NCI-H446 treated with DMSO at 0.1 percent for 48 hours (cell line): ENCODE results near the gene RPS27L.
"Not testable (repeated sequence)": the region's sequence is repeated elsewhere in the genome, so short reads cannot be mapped to it uniquely, and the experiment has no call there.

Experiments used
- DNase-seq: peaks from one replicate; lab custom pipeline; 2025; lab: John Stamatoyannopoulos, UW

The RPS27L gene

GRCh38 chr15:63140936-63141335, 16.3 kb downstream of the RPS27L start:
- DNase-seq: no peak

GRCh38 chr15:63136742-63137141, 20.5 kb downstream of the RPS27L start:
- DNase-seq: no peak

GRCh38 chr15:63135804-63136203, 21.5 kb downstream of the RPS27L start:
- no peak for DNase-seq

- no peak for DNase-seq
Measured at GRCh38 chr15:63135281-63135680, 22.0 kb downstream of the RPS27L start.

GRCh38 chr15:63134245-63134985, 22.9 kb downstream of the RPS27L start:
- no peak for DNase-seq

- DNase-seq: no peak
Measured at GRCh38 chr15:63133786-63134185, 23.5 kb downstream of the RPS27L start.

- DNase-seq: no peak
Measured at GRCh38 chr15:63126726-63127125, 30.6 kb downstream of the RPS27L start.

- DNase-seq: no peak
Measured at GRCh38 chr15:63124506-63124905, 32.8 kb downstream of the RPS27L start.

- peak; percentile 18 for DNase-seq
Measured at GRCh38 chr15:63122002-63122875, 35.0 kb downstream of the RPS27L start.

- DNase-seq: peak; percentile 50
Measured at GRCh38 chr15:63121382-63122001, 35.8 kb downstream of the RPS27L start, which contains the start of gene LACTB. Gene LACTB, plus strand, starts transcription at chr15:63121861. Its CDS starts 11 bp downstream, at chr15:63121872.

GRCh38 chr15:63118854-63119253, 38.4 kb downstream of the RPS27L start:
- DNase-seq: no peak

- DNase-seq: no peak
Measured at GRCh38 chr15:63114465-63114864, 42.8 kb downstream of the RPS27L start.

GRCh38 chr15:63112871-63113270, 44.4 kb downstream of the RPS27L start:
- DNase-seq: no peak

GRCh38 chr15:63111481-63111880, 45.8 kb downstream of the RPS27L start:
- DNase-seq: no peak

GRCh38 chr15:63110428-63111026, 46.8 kb downstream of the RPS27L start:
- DNase-seq: no peak

- no peak for DNase-seq
Measured at GRCh38 chr15:63109920-63110319, 47.4 kb downstream of the RPS27L start.

- DNase-seq: no peak
Measured at GRCh38 chr15:63109498-63109897, 47.8 kb downstream of the RPS27L start.

- DNase-seq: no peak
Measured at GRCh38 chr15:63107895-63108546, 49.3 kb downstream of the RPS27L start.

GRCh38 chr15:63105354-63105753, 51.9 kb downstream of the RPS27L start:
- DNase-seq: not testable (repeated sequence)

GRCh38 chr15:63104727-63105126, 52.5 kb downstream of the RPS27L start:
- no peak for DNase-seq

- no peak for DNase-seq
Measured at GRCh38 chr15:63103416-63103815, 53.9 kb downstream of the RPS27L start.

- not testable (repeated sequence) for DNase-seq
Measured at GRCh38 chr15:63099581-63099980, 57.7 kb downstream of the RPS27L start.
